HepG2 (cell line): Measurements from ENCODE around the gene SLC41A3. TPM values are rescaled to one million over a fixed set of nuclear protein-coding genes. Genes with fewer than 3 reads are reported as not detected.

Source experiments
- ATAC-seq: fragments of 200-7000 bp; cut with Tn5 transposase; 3 replicates; pipeline ENCODE4 v1.9.1; 2020; ENCODE audit warnings: mild to moderate bottlenecking, moderate library complexity
- BruUV-seq: library from RNA; stranded (reverse); fragments of 400-500 nt; replicated peaks from 2 replicates; lab custom pipeline; 2021; lab: Mats Ljungman, UMichigan
- CTCF ChIA-PET: fragments of 300-600 bp; formaldehyde crosslinking; extraction: SDS; loops from one replicate; lab custom pipeline; 2021; ENCODE audit warnings: low total read pairs, inconsistent platforms, low intra/inter-chr PET ratio; lab: Yijun Ruan, JAX
- POLR2A ChIA-PET: fragments of 350-600 bp; sonication (Branson Sonifier 250); formaldehyde crosslinking; loops from one replicate; lab custom pipeline; 2020; ENCODE audit warnings: antibody characterized with exemption, inconsistent platforms; lab: Yijun Ruan, JAX
- DNase-seq: peaks from one replicate; pipeline ENCODE4 v3.0.0-alpha.2; 2015; ENCODE audit warnings: low spot score
- FAIRE-seq: peaks from 3 replicates; lab custom pipeline; 2011; peaks lifted over from hg19 to GRCh38; lab: Jason Lieb, UNC
- H2AFZ ChIP-seq: one replicate; pipeline ENCODE4 v1.6.1; 2011; ENCODE audit warnings: low read length, inconsistent platforms
- H3K27ac ChIP-seq: fragments of 300-600 bp; 3 replicates; pipeline ENCODE4 v1.8.0; 2011; ENCODE audit warnings: mixed run types, mild to moderate bottlenecking, mixed read lengths, low read length, inconsistent platforms; ENCODE audit not compliant: insufficient read depth; ENCODE audit errors: extremely low read length
- H3K27me3 ChIP-seq, 2 experiments: fragments of 200-600 bp in 1 of 2; 2 replicates in 1 of 2; 3 replicates in 1 of 2; pipeline versions ENCODE4 v1.6.0 to v1.8.0; 2011; ENCODE audit warnings: low read length in 2 of 2, mild to moderate bottlenecking in 2 of 2, moderate library complexity in 2 of 2, inconsistent platforms in 1 of 2; ENCODE audit not compliant: insufficient read depth in 2 of 2, control insufficient read depth in 1 of 2
- H3K36me3 ChIP-seq, 2 experiments: fragments of 200-600 bp in 1 of 2; replicated peaks in 1 of 2; 2 replicates in 1 of 2; 3 replicates in 1 of 2; pipeline versions ENCODE4 v1.5.1 to v1.8.0; 2011; ENCODE audit warnings: low read length in 2 of 2, inconsistent platforms in 1 of 2; ENCODE audit not compliant: insufficient read depth in 2 of 2, control insufficient read depth in 1 of 2
- H3K4me1 ChIP-seq: 2 replicates; pipeline ENCODE4 v1.5.1; 2012; ENCODE audit warnings: low read length, inconsistent platforms; ENCODE audit not compliant: insufficient read depth
- H3K4me2 ChIP-seq: 2 replicates; pipeline ENCODE4 v1.6.0; 2011; ENCODE audit warnings: low read depth, low read length, inconsistent platforms
- H3K4me3 ChIP-seq, 3 experiments: fragments of 200-600 bp in 1 of 3; sonication (generic), shearing (Covaris generic) in 1 of 3; replicated peaks in 1 of 3; 2 replicates each; pipeline ENCODE4 v1.5.1; 2011 to 2016; ENCODE audit warnings: low read length in 3 of 3, inconsistent platforms in 2 of 3, low read depth in 2 of 3, mild to moderate bottlenecking in 2 of 3, control low read depth in 1 of 3, mixed read lengths in 1 of 3; ENCODE audit not compliant: insufficient read depth in 1 of 3
- H3K79me2 ChIP-seq: one replicate; pipeline ENCODE4 v1.6.1; 2011; ENCODE audit warnings: low read length, inconsistent platforms; ENCODE audit not compliant: insufficient read depth
- H3K9ac ChIP-seq: 2 replicates; pipeline ENCODE4 v1.6.0; 2011; ENCODE audit warnings: mild to moderate bottlenecking, low read depth, low read length, inconsistent platforms; ENCODE audit not compliant: insufficient read depth
- H3K9me3 ChIP-seq: 2 replicates; pipeline ENCODE4 v1.5.1; 2012; ENCODE audit warnings: mild to moderate bottlenecking, low read length
- H4K20me1 ChIP-seq: 2 replicates; pipeline ENCODE4 v1.6.0; 2011; ENCODE audit warnings: inconsistent platforms, mild to moderate bottlenecking, low read length, moderate library complexity; ENCODE audit not compliant: insufficient read depth
- BCL6 ChIP-seq: IDR thresholded peaks from 2 replicates; pipeline ENCODE4 v1.6.1; 2016; ENCODE audit warnings: missing genetic modification reagents, missing compliant biosample characterization
- EHMT2 ChIP-seq: fragments of 200-600 bp; sonication (generic); IDR thresholded peaks from 2 replicates; pipeline ENCODE4 v1.7.0; 2017; ENCODE audit warnings: antibody characterized with exemption, low read depth, low read length, borderline replicate concordance
- POLR2AphosphoS5 ChIP-seq: IDR thresholded peaks from 2 replicates; pipeline ENCODE4 v1.6.1; 2012; ENCODE audit warnings: low read depth, low read length
- RCOR2 ChIP-seq: IDR thresholded peaks from 2 replicates; pipeline ENCODE4 v1.6.1; 2016; ENCODE audit warnings: missing biosample characterization, missing genetic modification reagents
- SUZ12 ChIP-seq: fragments of 150-350 bp; IDR thresholded peaks from 2 replicates; pipeline ENCODE4 v1.6.1; 2014; ENCODE audit warnings: low read depth, low read length
- YEATS4 ChIP-seq: sonication (generic); formaldehyde crosslinking; IDR thresholded peaks from 2 replicates; pipeline ENCODE4 v1.4.0; 2020; ENCODE audit warnings: missing genetic modification reagents, borderline replicate concordance
- ZBTB1 ChIP-seq: sonication (generic); formaldehyde crosslinking; IDR thresholded peaks from 2 replicates; pipeline ENCODE4 v1.4.0; 2020; ENCODE audit warnings: missing genetic modification reagents, borderline replicate concordance
- ZBTB49 ChIP-seq: sonication (generic); formaldehyde crosslinking; IDR thresholded peaks from 2 replicates; pipeline ENCODE4 v1.4.0; 2020; ENCODE audit warnings: missing genetic modification reagents, borderline replicate concordance
- ZNF747 ChIP-seq: sonication (generic); formaldehyde crosslinking; IDR thresholded peaks from 2 replicates; pipeline ENCODE4 v1.8.1; 2023; ENCODE audit warnings: missing genetic modification reagents, mild to moderate bottlenecking, borderline replicate concordance
- ZNF749 ChIP-seq: sonication (generic); formaldehyde crosslinking; IDR thresholded peaks from 2 replicates; pipeline ENCODE4 v1.8.0; 2022; ENCODE audit warnings: mild to moderate bottlenecking, missing genetic modification reagents, moderate library complexity, borderline replicate concordance
- WGBS: methylation state at CpG from one replicate; pipeline ENCODE4 v1.1.6; 2017; ENCODE audit warnings: low lambda C conversion rate; 5-methylcytosine and 5-hydroxymethylcytosine counted together
- in situ Hi-C: cut with HindIII; loops from 2 replicates; pipeline ENCODE4 v1.10.0; 2017; ENCODE audit warnings: low pct_unique_long_range_greater_than_20kb; ENCODE audit not compliant: extremely low pct_ligation_motif_present
- intact Hi-C: fragments of 100-400 bp; cut with micrococcal nuclease; formaldehyde crosslinking; loops from one replicate; pipeline ENCODE4 v1.10.0; 2022; ENCODE audit not compliant: unreplicated experiment
- polyA plus RNA-seq, 8 experiments: library from polyadenylated mRNA; depleted of rRNA in 3 of 8; stranded (reverse) in 7 of 8; unstranded in 1 of 8; fragments of >200 nt; fragmentation: Illumina TruSeq in 4 of 8; extraction: Trizol in 4 of 8; gene quantifications; 2 replicates each; pipeline versions ENCODE4 v1.2.1 to v1.2.3, GENCODE V29; 2011 to 2016; ENCODE audit warnings: low read depth in 4 of 8, missing spikeins in 1 of 8, mixed read lengths in 1 of 8; ENCODE audit not compliant: insufficient read depth in 1 of 8
- total RNA-seq, 5 experiments: library from RNA; depleted of rRNA; stranded (reverse); fragments of >200 nt; fragmentation: Illumina TruSeq; extraction: Trizol; gene quantifications; 2 replicates each; pipeline ENCODE4 v1.2.3, GENCODE V29; 2016; ENCODE audit warnings: low read depth in 1 of 5

Gene SLC41A3
- total and polyA plus RNA-seq, 2 of the 13 experiments (the other 11 are each of a cell fraction or from before 2014, with no cell fraction given): 26.0 to 71.1 TPM

- Histone ChIP-seq H3K4me2 (no peak overlapping the region), H3K79me2 (no peaks in the 10 kb centered on the region), H3K9me3 (no peaks in the 10 kb centered on the region), H2AFZ (no peak overlapping the region), H3K36me3 (no peaks in the 10 kb centered on the region; a peak in 2 of 5 replicates), H3K9ac (no peak overlapping the region), H3K4me1 (no peaks in the 10 kb centered on the region), H3K27ac (no peak overlapping the region), H3K4me3 (no peak overlapping the region), H3K27me3 (no peaks in the 10 kb centered on the region), H4K20me1 (no peaks in the 10 kb centered on the region)
- no peak for FAIRE-seq
- no peak for ATAC-seq
- CTCF ChIA-PET: no interaction called here
- intact Hi-C loops (no loop called here), in situ Hi-C loops (no loop called here)
- POLR2A ChIA-PET: no interaction called here
- DNase-seq: no peak
- WGBS: 63% methylated on average over 5 of the region's 5 CpGs
- TF ChIP-seq SUZ12 (no peak), ZNF749 (CRISPR knock-in tag) (no peak), BCL6 (CRISPR knock-in tag) (no peak), EHMT2 (no peak), POLR2AphosphoS5 (no peak), ZBTB49 (CRISPR knock-in tag) (no peak), RCOR2 (CRISPR knock-in tag) (no peak), ZBTB1 (no peak), YEATS4 (CRISPR knock-in tag) (no peak), ZNF747 (no peak)
- BruUV-seq: no TSS peak
Measured at GRCh38 chr3:126102530-126102951, 18.6 kb upstream of the SLC41A3 start.
